ENCODE data around the gene CAMK1D. TPM values are rescaled to one million over a fixed set of nuclear protein-coding genes. Genes with fewer than 3 reads are reported as not detected.

CAMK1D gene
- total RNA-seq, 4 donors from 2014 or later, result 8.8 to 17.8 (median 13.9) TPM

GRCh38 chr10:12482587-12482986 lies 133.2 kb downstream of the CAMK1D start:
- TF ChIP-seq CTCF (IDR thresholded peaks at IDR 0.05; ENCODE audit: low read depth), result no peak

- TF ChIP-seq CTCF (IDR thresholded peaks at IDR 0.05; ENCODE audit: low read depth), result no peak
Measured at GRCh38 chr10:12484002-12484918, 134.9 kb downstream of the CAMK1D start.

GRCh38 chr10:12484941-12485805 lies 135.8 kb downstream of the CAMK1D start:
- TF ChIP-seq CTCF (IDR thresholded peaks at IDR 0.05; ENCODE audit: low read depth), result no peak

GRCh38 chr10:12487366-12487765 lies 138.0 kb downstream of the CAMK1D start:
- TF ChIP-seq CTCF (IDR thresholded peaks at IDR 0.05; ENCODE audit: low read depth), result no peak

- no peak for TF ChIP-seq CTCF (IDR thresholded peaks at IDR 0.05; ENCODE audit: low read depth)
Measured at GRCh38 chr10:12488626-12489025, 139.3 kb downstream of the CAMK1D start.

- no peak for TF ChIP-seq CTCF (IDR thresholded peaks at IDR 0.05; ENCODE audit: low read depth)
Measured at GRCh38 chr10:12489357-12489756, 140.0 kb downstream of the CAMK1D start.

- no peak for TF ChIP-seq CTCF (IDR thresholded peaks at IDR 0.05; ENCODE audit: low read depth)
Measured at GRCh38 chr10:12489806-12490205, 140.5 kb downstream of the CAMK1D start.
